GM10266 (cell line): ENCODE measurements around the gene KNCN.

ENCODE experiments used
- DNase-seq: peaks from one replicate; pipeline ENCODE4 v3.0.0; 2012; ENCODE audit errors: extremely low spot score
- TF ChIP-seq, protein P1 (sequence below): IDR thresholded peaks from 2 replicates; pipeline ENCODE4 v1.5.1; 2012; ENCODE audit warnings: mild to moderate bottlenecking, low read depth; ENCODE audit not compliant: control insufficient read depth, insufficient read depth; ENCODE audit errors: missing control alignments

Gene KNCN

DNA sequence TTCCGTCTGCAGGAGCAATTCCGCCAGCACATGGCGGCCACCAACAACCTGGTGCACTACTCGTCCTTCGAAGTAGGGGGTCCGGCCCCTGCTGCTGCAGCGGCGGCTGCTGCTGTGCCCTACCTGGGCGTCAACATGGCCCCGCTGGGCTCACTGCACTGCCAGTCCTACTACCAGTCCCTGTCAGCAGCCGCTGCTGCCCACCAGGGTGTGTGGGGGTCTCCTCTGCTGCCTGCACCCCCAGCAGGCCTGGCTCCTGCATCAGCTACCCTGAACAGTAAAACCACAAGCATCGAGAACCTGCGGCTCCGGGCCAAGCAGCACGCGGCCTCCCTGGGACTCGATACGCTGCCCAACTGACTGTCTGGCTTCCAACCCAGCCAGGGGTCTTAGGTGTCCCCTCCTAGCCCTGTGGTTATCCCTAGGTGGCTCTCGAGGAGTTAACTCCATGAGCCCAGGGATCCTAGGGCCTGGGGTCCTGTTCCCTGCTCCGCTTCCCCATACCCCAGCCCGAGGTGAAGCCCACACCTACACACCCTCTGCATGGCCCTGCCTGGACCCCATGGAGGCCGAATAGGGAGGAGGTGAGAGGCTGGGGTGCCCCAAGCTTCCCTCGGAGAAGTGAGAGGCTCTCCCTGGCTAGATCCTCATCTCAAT lies 39.2 kb downstream of the KNCN start:
- TF ChIP-seq, protein P1, sequence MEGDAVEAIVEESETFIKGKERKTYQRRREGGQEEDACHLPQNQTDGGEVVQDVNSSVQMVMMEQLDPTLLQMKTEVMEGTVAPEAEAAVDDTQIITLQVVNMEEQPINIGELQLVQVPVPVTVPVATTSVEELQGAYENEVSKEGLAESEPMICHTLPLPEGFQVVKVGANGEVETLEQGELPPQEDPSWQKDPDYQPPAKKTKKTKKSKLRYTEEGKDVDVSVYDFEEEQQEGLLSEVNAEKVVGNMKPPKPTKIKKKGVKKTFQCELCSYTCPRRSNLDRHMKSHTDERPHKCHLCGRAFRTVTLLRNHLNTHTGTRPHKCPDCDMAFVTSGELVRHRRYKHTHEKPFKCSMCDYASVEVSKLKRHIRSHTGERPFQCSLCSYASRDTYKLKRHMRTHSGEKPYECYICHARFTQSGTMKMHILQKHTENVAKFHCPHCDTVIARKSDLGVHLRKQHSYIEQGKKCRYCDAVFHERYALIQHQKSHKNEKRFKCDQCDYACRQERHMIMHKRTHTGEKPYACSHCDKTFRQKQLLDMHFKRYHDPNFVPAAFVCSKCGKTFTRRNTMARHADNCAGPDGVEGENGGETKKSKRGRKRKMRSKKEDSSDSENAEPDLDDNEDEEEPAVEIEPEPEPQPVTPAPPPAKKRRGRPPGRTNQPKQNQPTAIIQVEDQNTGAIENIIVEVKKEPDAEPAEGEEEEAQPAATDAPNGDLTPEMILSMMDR, result no peak
- no peak for DNase-seq

DNA sequence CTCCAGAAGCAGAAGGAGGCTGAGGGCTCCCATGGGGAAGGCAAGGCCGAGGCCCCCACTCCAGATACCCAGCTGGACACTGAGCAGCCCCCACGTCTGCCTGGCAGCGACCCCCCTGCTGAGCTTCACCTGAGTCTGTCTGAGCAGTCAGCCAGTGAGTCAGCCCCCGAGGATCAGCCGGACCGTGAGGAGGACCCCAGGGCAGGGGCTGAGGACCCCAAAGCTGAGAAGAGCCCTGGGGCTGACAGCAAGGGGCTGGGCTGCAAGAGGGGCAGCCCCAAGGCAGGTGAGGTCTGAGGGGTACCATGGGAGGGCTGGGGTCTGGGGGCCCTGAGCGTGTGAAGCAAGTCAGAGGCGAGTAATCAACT lies 40.5 kb downstream of the KNCN start:
- DNase-seq, result no peak
- TF ChIP-seq, protein P1, result no peak

DNA sequence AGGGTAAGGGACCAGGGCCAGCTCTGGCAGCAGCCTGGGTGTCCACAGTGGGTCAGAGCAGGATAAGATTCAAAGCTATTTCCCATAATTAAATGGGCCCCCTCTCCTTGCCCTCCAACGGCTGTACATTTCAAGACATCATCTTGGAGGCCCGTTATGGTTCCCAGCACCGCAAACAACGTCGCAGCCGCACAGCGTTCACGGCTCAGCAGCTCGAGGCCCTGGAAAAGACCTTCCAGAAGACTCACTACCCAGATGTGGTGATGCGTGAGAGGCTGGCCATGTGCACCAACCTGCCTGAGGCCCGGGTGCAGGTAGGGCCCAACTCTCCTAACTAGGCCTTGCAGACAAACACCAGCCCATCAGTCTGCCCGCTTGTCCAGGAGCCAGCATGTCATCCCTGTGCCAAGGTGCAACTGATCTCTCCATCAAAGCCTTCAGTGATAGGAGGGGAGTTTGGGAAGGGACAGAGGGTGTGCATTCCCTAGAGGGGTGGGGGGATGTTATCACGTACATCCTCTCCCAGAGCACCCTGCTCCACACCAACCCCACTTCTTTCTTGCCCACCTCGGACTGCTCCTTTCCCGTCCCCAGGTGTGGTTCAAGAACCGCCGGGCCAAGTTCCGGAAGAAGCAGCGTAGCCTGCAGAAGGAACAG lies 41.0 kb downstream of the KNCN start:
- TF ChIP-seq, protein P1, result no peak
- no peak for DNase-seq

DNA sequence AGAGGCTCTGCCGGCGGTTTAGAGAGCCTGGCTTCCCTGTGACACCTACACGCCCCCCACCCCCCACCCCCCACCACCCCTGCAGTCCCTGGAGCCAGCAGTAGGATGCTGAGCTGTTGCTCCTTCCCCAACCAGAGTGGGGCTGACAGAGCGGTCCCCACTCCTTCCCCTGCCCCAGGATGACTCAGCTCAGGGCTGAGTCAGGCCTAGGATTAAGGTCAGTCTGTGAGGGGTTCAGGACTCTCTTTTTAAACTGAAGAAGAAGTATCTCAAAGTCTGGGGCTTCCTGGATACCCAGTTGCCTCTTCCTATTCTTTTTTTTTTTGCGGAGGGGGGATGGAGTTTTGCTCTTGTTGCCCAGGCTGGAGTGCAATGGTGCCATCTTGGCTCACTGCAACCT lies 42.7 kb downstream of the KNCN start:
- TF ChIP-seq, protein P1, result no peak
- DNase-seq, result no peak

GRCh38 chr1:46506470-46507219 lies 44.8 kb downstream of the KNCN start:
- TF ChIP-seq, protein P1, result no peak
- no peak for DNase-seq

- TF ChIP-seq, protein P1, result no peak
- no peak for DNase-seq
These were observed 48.0 kb downstream of the KNCN start for GRCh38 chr1:46503421-46503820.

DNA sequence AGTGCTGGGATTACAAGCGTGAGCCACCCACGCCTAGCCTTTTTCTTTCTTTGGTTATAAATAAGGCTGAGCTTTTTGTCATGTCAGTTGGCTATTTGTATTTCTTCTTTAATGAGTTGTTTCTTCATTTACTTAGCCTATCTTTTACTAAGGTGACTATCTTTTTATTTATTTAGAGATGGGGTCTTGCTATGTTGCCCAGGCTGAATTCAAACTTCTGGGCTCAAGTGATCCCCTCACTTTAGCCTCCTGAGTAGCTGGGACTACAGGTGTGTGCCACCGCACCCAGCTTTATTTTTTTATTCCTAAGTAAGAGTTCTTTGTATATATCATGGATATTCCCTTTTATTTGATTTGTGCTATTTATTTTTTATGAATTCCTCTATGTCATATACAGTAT lies 49.9 kb downstream of the KNCN start:
- no peak for DNase-seq
- TF ChIP-seq, protein P1, result no peak
